ENCODE measurements around the gene TMPRSS11A.

DNA sequence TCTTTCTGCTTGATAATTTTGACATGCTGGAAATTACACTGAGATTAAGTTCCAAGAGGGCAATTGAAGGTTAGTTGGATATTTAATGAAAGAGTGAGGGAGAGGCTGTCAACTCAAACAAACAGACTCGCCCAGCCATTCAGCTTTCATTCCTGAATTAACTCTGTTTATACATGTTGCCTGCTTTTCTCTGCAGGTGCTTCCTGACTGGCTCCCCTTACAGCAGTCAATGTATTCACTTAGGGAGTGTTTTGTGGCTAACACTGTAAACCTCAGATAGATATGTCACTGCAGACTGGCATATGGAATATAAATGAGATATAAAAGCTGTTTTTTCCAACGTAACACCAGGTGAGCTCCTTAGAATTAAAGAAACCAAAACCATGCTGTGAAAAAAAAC, 28.7 kb downstream of the TMPRSS11A start:
- TF ChIP-seq, protein P1, sequence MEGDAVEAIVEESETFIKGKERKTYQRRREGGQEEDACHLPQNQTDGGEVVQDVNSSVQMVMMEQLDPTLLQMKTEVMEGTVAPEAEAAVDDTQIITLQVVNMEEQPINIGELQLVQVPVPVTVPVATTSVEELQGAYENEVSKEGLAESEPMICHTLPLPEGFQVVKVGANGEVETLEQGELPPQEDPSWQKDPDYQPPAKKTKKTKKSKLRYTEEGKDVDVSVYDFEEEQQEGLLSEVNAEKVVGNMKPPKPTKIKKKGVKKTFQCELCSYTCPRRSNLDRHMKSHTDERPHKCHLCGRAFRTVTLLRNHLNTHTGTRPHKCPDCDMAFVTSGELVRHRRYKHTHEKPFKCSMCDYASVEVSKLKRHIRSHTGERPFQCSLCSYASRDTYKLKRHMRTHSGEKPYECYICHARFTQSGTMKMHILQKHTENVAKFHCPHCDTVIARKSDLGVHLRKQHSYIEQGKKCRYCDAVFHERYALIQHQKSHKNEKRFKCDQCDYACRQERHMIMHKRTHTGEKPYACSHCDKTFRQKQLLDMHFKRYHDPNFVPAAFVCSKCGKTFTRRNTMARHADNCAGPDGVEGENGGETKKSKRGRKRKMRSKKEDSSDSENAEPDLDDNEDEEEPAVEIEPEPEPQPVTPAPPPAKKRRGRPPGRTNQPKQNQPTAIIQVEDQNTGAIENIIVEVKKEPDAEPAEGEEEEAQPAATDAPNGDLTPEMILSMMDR (IDR thresholded peaks at IDR 0.05): no peak
- TF ChIP-seq POLR2A (IDR thresholded peaks at IDR 0.05) (no peak), EP300 (IDR thresholded peaks at IDR 0.05) (no peak)
